HG03280 (cell line): Measurements from ENCODE around the gene MATR3.
A peak's percentile ranks its signal among the peaks of the same experiment; 100 is the strongest.
"Not testable (repeated sequence)": the region's sequence is repeated elsewhere in the genome, so short reads cannot be mapped to it uniquely, and the experiment has no call there.

Experiments used
- ATAC-seq: cut with Tn5 transposase; IDR thresholded peaks from one replicate; pipeline ENCODE4 v1.9.1; 2021; ENCODE audit warnings: mild to moderate bottlenecking, moderate library complexity; ENCODE audit not compliant: unreplicated experiment

The MATR3 gene

GRCh38 chr5:139293507-139294373, at the start of gene MATR3:
TSS of gene MATR3 (plus strand) at chr5:139293740. CDS start at chr5:139307416, 13,676 bp downstream.
- ATAC-seq, result peak; percentile 77

GRCh38 chr5:139245637-139246339, 47.8 kb upstream of the MATR3 start:
- ATAC-seq, result no peak

DNA sequence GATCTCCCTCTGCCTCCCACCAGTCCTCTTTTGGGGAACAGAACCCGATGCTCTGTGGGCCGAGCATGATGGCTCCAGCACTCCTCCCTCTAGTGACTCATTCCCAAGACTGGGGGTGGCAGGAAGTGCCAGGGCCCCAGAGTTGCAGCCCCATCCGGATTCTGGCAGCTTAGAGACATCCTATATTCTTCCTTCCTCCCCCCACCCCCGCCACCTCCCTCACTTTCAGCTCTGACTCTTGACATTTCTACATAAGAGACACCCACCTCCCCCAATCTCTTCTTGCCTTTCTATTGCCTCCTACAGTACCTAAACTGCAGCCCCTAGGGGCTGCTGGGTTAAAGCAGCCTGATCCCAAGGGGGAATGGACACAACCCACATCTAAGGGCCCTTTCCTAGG, 47.1 kb upstream of the MATR3 start:
- no peak for ATAC-seq

- no peak for ATAC-seq
Observed at GRCh38 chr5:139248826-139249453, 44.6 kb upstream of the MATR3 start.

- ATAC-seq, result no peak
Observed at GRCh38 chr5:139251281-139251687, 42.3 kb upstream of the MATR3 start.

GRCh38 chr5:139251695-139252288, 41.7 kb upstream of the MATR3 start:
- no peak for ATAC-seq

- ATAC-seq, result no peak
Observed at GRCh38 chr5:139253115-139253514, 40.4 kb upstream of the MATR3 start.

GRCh38 chr5:139256820-139257219, 36.7 kb upstream of the MATR3 start:
- ATAC-seq, result no peak

DNA sequence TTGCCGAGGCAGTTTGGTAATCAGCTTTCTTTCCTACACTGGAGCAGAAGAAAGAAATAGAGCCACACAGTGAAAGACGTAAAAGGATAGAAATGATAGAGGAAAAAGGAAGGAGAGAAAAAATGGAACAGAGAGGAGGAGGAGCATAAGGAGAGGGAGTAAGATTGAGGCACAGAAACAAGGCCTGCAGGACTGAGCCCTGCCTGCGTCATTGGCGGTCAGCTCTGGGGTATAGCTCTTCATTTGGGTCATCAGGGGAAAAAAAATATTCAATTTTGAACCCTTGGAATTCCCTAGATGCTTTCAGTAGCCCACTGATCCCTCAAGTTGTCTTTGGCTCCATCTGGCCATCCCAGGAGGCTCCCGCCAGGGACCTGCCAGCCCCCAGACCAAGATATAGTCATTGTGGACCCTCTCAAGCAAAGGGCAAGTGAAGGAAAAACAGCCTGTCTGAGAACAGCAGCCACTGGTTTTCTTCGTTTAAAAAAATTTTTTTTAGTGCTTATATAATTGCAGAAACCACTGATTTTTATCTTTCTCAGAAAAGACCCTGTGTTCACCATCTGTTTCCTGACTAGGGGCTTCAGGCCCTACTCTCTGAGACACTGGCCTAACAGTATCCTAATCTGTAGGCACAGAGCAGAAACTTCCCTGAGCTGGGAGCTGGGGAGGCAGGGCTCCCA, 31.3 kb upstream of the MATR3 start:
- ATAC-seq, result no peak

- ATAC-seq, result no peak
Observed at GRCh38 chr5:139262742-139263445, 30.6 kb upstream of the MATR3 start.

DNA sequence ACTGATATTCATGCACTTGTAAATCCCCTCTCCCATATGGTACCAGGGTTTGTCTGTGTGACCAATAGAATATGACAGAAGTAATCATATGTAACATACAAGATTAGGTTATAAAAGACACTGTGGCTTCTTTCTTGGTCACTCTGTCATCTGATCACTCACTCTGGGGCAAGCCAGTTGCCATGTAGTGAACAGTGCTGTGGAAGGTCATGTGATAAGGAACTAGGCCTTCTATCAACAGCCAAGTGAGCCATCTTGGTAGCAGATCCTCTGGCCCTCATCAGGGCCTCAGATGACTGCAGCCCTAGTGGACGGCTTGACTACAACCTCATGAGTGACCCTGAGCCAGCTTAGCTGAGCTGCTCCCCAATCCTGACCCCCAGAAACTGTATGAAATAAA, 30.0 kb upstream of the MATR3 start:
- ATAC-seq, result no peak

- no peak for ATAC-seq
Observed at GRCh38 chr5:139263946-139264345, 29.6 kb upstream of the MATR3 start.

DNA sequence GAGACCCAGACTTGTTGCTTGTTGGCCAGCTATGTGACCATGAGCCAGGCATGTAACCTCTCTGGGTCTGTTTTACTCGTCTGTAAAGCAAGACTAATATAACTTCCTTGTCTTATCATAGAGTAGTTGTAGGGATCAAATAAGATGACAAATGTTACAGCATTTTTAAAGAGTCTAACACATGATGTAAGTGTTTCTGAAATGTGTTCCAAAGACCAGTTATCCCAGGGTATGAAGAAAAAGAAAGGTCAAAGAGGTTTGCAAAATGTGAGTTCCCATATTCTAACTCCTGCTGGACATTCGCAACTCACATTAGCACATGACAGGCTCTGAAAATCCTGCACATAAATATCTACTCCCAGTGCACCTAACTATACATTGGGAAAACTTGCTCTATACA, 28.5 kb upstream of the MATR3 start:
- ATAC-seq, result no peak

GRCh38 chr5:139266236-139266635, 27.3 kb upstream of the MATR3 start:
- no peak for ATAC-seq

- ATAC-seq, result no peak
Observed at GRCh38 chr5:139267481-139267880, 26.1 kb upstream of the MATR3 start.

DNA sequence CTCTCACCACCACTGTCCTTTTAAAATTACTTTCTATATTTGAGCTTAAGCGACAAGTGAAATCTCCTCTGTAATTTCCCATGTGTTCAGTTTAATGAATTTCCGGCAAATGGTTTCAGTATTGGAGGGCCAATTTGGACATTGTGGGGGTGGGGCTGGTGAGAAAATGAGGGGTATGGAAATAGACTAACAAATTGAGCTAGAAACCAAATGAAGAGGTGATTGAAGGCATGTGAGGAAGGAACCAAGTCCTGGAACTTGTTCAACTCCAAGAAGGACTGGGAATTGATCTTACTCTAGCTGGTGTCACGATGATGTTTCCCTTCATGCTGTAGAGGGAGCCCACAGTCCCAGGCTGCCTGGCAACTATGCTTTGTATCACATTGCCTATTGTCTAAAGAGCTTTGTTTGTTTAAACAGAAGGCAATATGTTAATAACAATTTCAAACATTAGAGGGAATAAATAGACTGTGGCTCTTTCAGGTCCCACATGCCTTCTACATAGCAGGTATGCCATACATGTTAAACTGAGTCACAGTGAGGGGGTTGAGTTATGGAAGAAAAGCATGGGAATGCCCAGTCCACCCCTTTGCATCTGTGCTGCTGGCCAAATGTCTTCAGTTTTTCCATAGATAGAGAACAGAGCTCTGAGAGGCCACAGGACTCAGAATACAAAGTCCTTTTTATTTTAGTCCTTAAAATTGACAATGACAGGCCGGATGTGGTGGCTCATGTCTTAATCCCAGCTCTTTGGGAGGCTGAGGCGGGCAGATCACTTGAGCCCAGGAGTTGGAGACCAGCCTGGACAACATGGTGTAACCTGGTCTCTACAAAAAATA, 25.0 kb upstream of the MATR3 start:
- ATAC-seq, result no peak

GRCh38 chr5:139270718-139271117, 22.8 kb upstream of the MATR3 start:
- ATAC-seq, result not testable (repeated sequence)

GRCh38 chr5:139271201-139272027, 22.1 kb upstream of the MATR3 start:
- ATAC-seq, result no peak
